ENCODE measurements around the gene FAM118A. TPM values are rescaled to one million over a fixed set of nuclear protein-coding genes. Genes with fewer than 3 reads are reported as not detected.
A peak's percentile ranks its signal among the peaks of the same experiment; 100 is the strongest.

Gene FAM118A
- total RNA-seq, 1 donor, result 21.7 TPM

- no peaks in the 10 kb centered on the region for H3K79me2 ChIP-seq (ENCODE audit: insufficient read depth, low read length)
- H3K27ac ChIP-seq (ENCODE audit: low read depth, low read length), result no peak overlapping the region
- no peak for DNase-seq (ENCODE audit: insufficient read length, low spot score, missing footprints)
- no peak overlapping the region for H2AFZ ChIP-seq (ENCODE audit: low read length)
- H3K9me3 ChIP-seq (ENCODE audit: low read depth, low read length), result no peaks in the 10 kb centered on the region
- no peak for TF ChIP-seq CTCF (IDR thresholded peaks at IDR 0.05; ENCODE audit: extremely low read depth, low read depth, low read length)
- H3K4me2 ChIP-seq (ENCODE audit: insufficient read depth, low read length), result no peak overlapping the region
- no peak overlapping the region for H3K4me3 ChIP-seq (ENCODE audit: insufficient read depth, low read length)
- no peaks in the 10 kb centered on the region for H3K27me3 ChIP-seq (ENCODE audit: insufficient read depth, low read length)
- H3K4me1 ChIP-seq (ENCODE audit: insufficient read depth, low read length), result peaks cover 8% of the 10 kb centered on the region
- no peaks in the 10 kb centered on the region for H4K20me1 ChIP-seq (ENCODE audit: insufficient read depth, low read length)
- no peaks in the 10 kb centered on the region for H3K36me3 ChIP-seq (ENCODE audit: insufficient read depth, low read length)
Observed at GRCh38 chr22:45262931-45263462, 46.7 kb upstream of the FAM118A start.

GRCh38 chr22:45263463-45264269 is 46.1 kb upstream of the FAM118A start:
- peaks cover 8% of the 10 kb centered on the region for H3K4me1 ChIP-seq (ENCODE audit: insufficient read depth, low read length)
- H3K27me3 ChIP-seq (ENCODE audit: insufficient read depth, low read length), result no peaks in the 10 kb centered on the region
- H3K9me3 ChIP-seq (ENCODE audit: low read depth, low read length), result no peaks in the 10 kb centered on the region
- no peaks in the 10 kb centered on the region for H4K20me1 ChIP-seq (ENCODE audit: insufficient read depth, low read length)
- no peak overlapping the region for H3K27ac ChIP-seq (ENCODE audit: low read depth, low read length)
- DNase-seq (ENCODE audit: insufficient read length, low spot score, missing footprints), result peak; percentile 98
- H3K4me2 ChIP-seq (ENCODE audit: insufficient read depth, low read length), result no peak overlapping the region
- no peaks in the 10 kb centered on the region for H3K79me2 ChIP-seq (ENCODE audit: insufficient read depth, low read length)
- no peaks in the 10 kb centered on the region for H3K36me3 ChIP-seq (ENCODE audit: insufficient read depth, low read length)
- H2AFZ ChIP-seq (ENCODE audit: low read length), result peak overlapping the region; percentile 96
- peak; percentile 81 for TF ChIP-seq CTCF (IDR thresholded peaks at IDR 0.05; ENCODE audit: extremely low read depth, low read depth, low read length)
- no peak overlapping the region for H3K4me3 ChIP-seq (ENCODE audit: insufficient read depth, low read length)

GRCh38 chr22:45265535-45265934 is 44.2 kb upstream of the FAM118A start:
- no peak overlapping the region for H3K4me3 ChIP-seq (ENCODE audit: insufficient read depth, low read length)
- no peak overlapping the region for H3K4me2 ChIP-seq (ENCODE audit: insufficient read depth, low read length)
- H3K27me3 ChIP-seq (ENCODE audit: insufficient read depth, low read length), result peaks cover 13% of the 10 kb centered on the region
- DNase-seq (ENCODE audit: insufficient read length, low spot score, missing footprints), result no peak
- H2AFZ ChIP-seq (ENCODE audit: low read length), result no peak overlapping the region
- no peak overlapping the region for H3K27ac ChIP-seq (ENCODE audit: low read depth, low read length)
- H3K36me3 ChIP-seq (ENCODE audit: insufficient read depth, low read length), result no peaks in the 10 kb centered on the region
- H4K20me1 ChIP-seq (ENCODE audit: insufficient read depth, low read length), result no peaks in the 10 kb centered on the region
- no peaks in the 10 kb centered on the region for H3K9me3 ChIP-seq (ENCODE audit: low read depth, low read length)
- no peaks in the 10 kb centered on the region for H3K79me2 ChIP-seq (ENCODE audit: insufficient read depth, low read length)
- TF ChIP-seq CTCF (IDR thresholded peaks at IDR 0.05; ENCODE audit: extremely low read depth, low read depth, low read length), result no peak
- H3K4me1 ChIP-seq (ENCODE audit: insufficient read depth, low read length), result peaks cover 8% of the 10 kb centered on the region

- no peaks in the 10 kb centered on the region for H4K20me1 ChIP-seq (ENCODE audit: insufficient read depth, low read length)
- no peak overlapping the region for H3K27ac ChIP-seq (ENCODE audit: low read depth, low read length)
- H3K27me3 ChIP-seq (ENCODE audit: insufficient read depth, low read length), result peaks cover 27% of the 10 kb centered on the region
- peak overlapping the region; percentile 56 for H2AFZ ChIP-seq (ENCODE audit: low read length)
- no peaks in the 10 kb centered on the region for H3K36me3 ChIP-seq (ENCODE audit: insufficient read depth, low read length)
- peak overlapping the region; percentile 70 for H3K4me3 ChIP-seq (ENCODE audit: insufficient read depth, low read length)
- DNase-seq (ENCODE audit: insufficient read length, low spot score, missing footprints), result peak; percentile 88
- H3K79me2 ChIP-seq (ENCODE audit: insufficient read depth, low read length), result no peaks in the 10 kb centered on the region
- H3K4me1 ChIP-seq (ENCODE audit: insufficient read depth, low read length), result peaks cover 10% of the 10 kb centered on the region
- peak overlapping the region; percentile 98 for H3K4me2 ChIP-seq (ENCODE audit: insufficient read depth, low read length)
- TF ChIP-seq CTCF (IDR thresholded peaks at IDR 0.05; ENCODE audit: extremely low read depth, low read depth, low read length), result no peak
- H3K9me3 ChIP-seq (ENCODE audit: low read depth, low read length), result no peaks in the 10 kb centered on the region
Observed at GRCh38 chr22:45268167-45268957, 41.4 kb upstream of the FAM118A start.
